Panc1 (cell line): ENCODE measurements around the gene ABHD13. TPM values are rescaled to one million over a fixed set of nuclear protein-coding genes. Genes with fewer than 3 reads are reported as not detected.

Experiments used
- ATAC-seq: fragments of 200-7000 bp; cut with Tn5 transposase; 2 replicates; pipeline ENCODE4 v1.9.1; 2020; ENCODE audit warnings: mild to moderate bottlenecking, moderate library complexity
- BruUV-seq: library from RNA; stranded (reverse); fragments of 400-500 nt; replicated peaks from 2 replicates; lab custom pipeline; 2021; lab: Mats Ljungman, UMichigan
- CTCF ChIA-PET: fragments of 300-600 bp; sonication (Branson Sonifier 250); formaldehyde crosslinking; loops from one replicate; lab custom pipeline; 2022; ENCODE audit warnings: antibody characterized with exemption; lab: Charles Lee
- POLR2A ChIA-PET: fragments of 300-600 bp; sonication (Branson Sonifier 250); formaldehyde crosslinking; loops from one replicate; lab custom pipeline; 2022; ENCODE audit warnings: antibody characterized with exemption; lab: Charles Lee
- DNase-seq: peaks from one replicate; pipeline ENCODE4 v3.0.0-alpha.2; 2010; ENCODE audit warnings: low read depth, low spot score
- H3K27ac ChIP-seq: 2 replicates; pipeline ENCODE4 v1.5.1; 2011; ENCODE audit warnings: mild to moderate bottlenecking, low read length, inconsistent platforms
- H3K27me3 ChIP-seq: fragments of 200-500 bp; sonication (Bioruptor generic); 2 replicates; pipeline ENCODE4 v1.6.0; 2014; ENCODE audit warnings: low read length, inconsistent platforms; ENCODE audit not compliant: control insufficient read depth, insufficient read depth
- H3K36me3 ChIP-seq: fragments of 200-500 bp; sonication (Bioruptor generic); 2 replicates; pipeline ENCODE4 v1.5.1; 2014; ENCODE audit warnings: inconsistent platforms, mild to moderate bottlenecking, low read length, moderate library complexity; ENCODE audit not compliant: control insufficient read depth, insufficient read depth
- H3K4me1 ChIP-seq: 2 replicates; pipeline ENCODE4 v1.5.1; 2011; ENCODE audit warnings: inconsistent platforms, mild to moderate bottlenecking, low read length, moderate library complexity; ENCODE audit not compliant: control insufficient read depth, insufficient read depth
- H3K4me3 ChIP-seq, 2 experiments: 2 replicates each; pipeline ENCODE4 v1.5.1; 2011 to 2012; ENCODE audit warnings: low read depth in 2 of 2, low read length in 2 of 2, mild to moderate bottlenecking in 2 of 2, inconsistent platforms in 1 of 2, moderate library complexity in 1 of 2
- H3K9me3 ChIP-seq: fragments of 200-500 bp; sonication (Bioruptor generic); 2 replicates; pipeline ENCODE4 v1.5.1; 2014; ENCODE audit warnings: low read depth, mild to moderate bottlenecking, inconsistent platforms, low read length, moderate library complexity; ENCODE audit not compliant: control insufficient read depth, insufficient read depth
- CTCF ChIP-seq: fragments of 450-650 bp; IDR thresholded peaks from 2 replicates; pipeline ENCODE4 v1.5.1; 2017; ENCODE audit warnings: mild to moderate bottlenecking
- POLR2AphosphoS5 ChIP-seq: IDR thresholded peaks from 2 replicates; pipeline ENCODE4 v1.6.1; 2012; ENCODE audit warnings: mild to moderate bottlenecking, low read depth, low read length, moderate library complexity
- REST ChIP-seq, 2 experiments: IDR thresholded peaks; 2 replicates each; pipeline ENCODE4 v1.6.1; 2011 to 2012; ENCODE audit warnings: low read depth in 2 of 2, control low read depth in 1 of 2, low read length in 1 of 2, mild to moderate bottlenecking in 1 of 2, moderate library complexity in 1 of 2; ENCODE audit not compliant: insufficient read depth in 1 of 2
- SIN3A ChIP-seq: IDR thresholded peaks from 2 replicates; pipeline ENCODE4 v1.6.1; 2012; ENCODE audit warnings: low read depth, mild to moderate bottlenecking, low read length, moderate library complexity, borderline replicate concordance; ENCODE audit not compliant: insufficient read depth
- TCF7L2 ChIP-seq: IDR thresholded peaks from 2 replicates; pipeline ENCODE4 v1.6.1; 2011; ENCODE audit warnings: mild to moderate bottlenecking, low read depth, low read length, inconsistent platforms
- in situ Hi-C: cut with HindIII; loops from 2 replicates; pipeline ENCODE4 v1.10.0; 2016; ENCODE audit warnings: low sequenced_read_pairs, low pct_unique_long_range_greater_than_20kb
- intact Hi-C: fragments of 100-400 bp; cut with micrococcal nuclease; formaldehyde crosslinking; loops from one replicate; pipeline ENCODE4 v1.10.0; 2022; ENCODE audit not compliant: unreplicated experiment
- total RNA-seq: library from RNA; stranded (reverse); gene quantifications from one replicate; pipeline ENCODE4 v1.2.1, GENCODE V29; 2021; ENCODE audit not compliant: unreplicated experiment

ABHD13 gene
- total RNA-seq, 1 experiment from 2014 or later: 4.7 TPM

GRCh38 chr13:108263621-108264355 is 45.6 kb downstream of the ABHD13 start:
- intact Hi-C loops: no loop called here
- DNase-seq (no peak), ATAC-seq (no peak)
- Histone ChIP-seq H3K9me3 (no peaks in the 10 kb centered on the region), H3K27me3 (no peaks in the 10 kb centered on the region), H3K4me3 (no peak overlapping the region), H3K4me1 (no peaks in the 10 kb centered on the region), H3K36me3 (no peaks in the 10 kb centered on the region), H3K27ac (no peak overlapping the region)
- CTCF ChIA-PET: no interaction called here
- POLR2A ChIA-PET: no interaction called here
- no TSS peak for BruUV-seq
- no peak for TF ChIP-seq SIN3A
- TF ChIP-seq REST (IDR thresholded peaks at IDR 0.05; ENCODE audit: insufficient read depth in 1 of 2, low read depth in 2 of 2, low read length in 1 of 2): no peak
- no peak for TF ChIP-seq POLR2AphosphoS5
- no peak for TF ChIP-seq TCF7L2
- TF ChIP-seq CTCF: no peak
- in situ Hi-C loops: no loop called here

- ChIA-PET CTCF (no interaction called here), POLR2A (no interaction called here)
- no peak overlapping the region for H3K27ac ChIP-seq
- no peaks in the 10 kb centered on the region for H3K9me3 ChIP-seq
- intact Hi-C loops: no loop called here
- in situ Hi-C loops: no loop called here
- TF ChIP-seq REST (IDR thresholded peaks at IDR 0.05; ENCODE audit: insufficient read depth in 1 of 2, low read depth in 2 of 2, low read length in 1 of 2) (no peak), CTCF (no peak), TCF7L2 (no peak), POLR2AphosphoS5 (no peak), SIN3A (no peak)
- H3K27me3 ChIP-seq: no peaks in the 10 kb centered on the region
- ATAC-seq (no peak), DNase-seq (no peak)
- H3K4me3 ChIP-seq: no peak overlapping the region
- H3K36me3 ChIP-seq: no peaks in the 10 kb centered on the region
- BruUV-seq: no TSS peak
- no peaks in the 10 kb centered on the region for H3K4me1 ChIP-seq
Observed at GRCh38 chr13:108266321-108266990, 48.3 kb downstream of the ABHD13 start.
